GM21390 (cell line): ENCODE data around the gene UGT1A1.

ENCODE experiments used
- ATAC-seq: cut with Tn5 transposase; IDR thresholded peaks from one replicate; pipeline ENCODE4 v1.9.1; 2021; ENCODE audit not compliant: unreplicated experiment

Gene UGT1A1

DNA sequence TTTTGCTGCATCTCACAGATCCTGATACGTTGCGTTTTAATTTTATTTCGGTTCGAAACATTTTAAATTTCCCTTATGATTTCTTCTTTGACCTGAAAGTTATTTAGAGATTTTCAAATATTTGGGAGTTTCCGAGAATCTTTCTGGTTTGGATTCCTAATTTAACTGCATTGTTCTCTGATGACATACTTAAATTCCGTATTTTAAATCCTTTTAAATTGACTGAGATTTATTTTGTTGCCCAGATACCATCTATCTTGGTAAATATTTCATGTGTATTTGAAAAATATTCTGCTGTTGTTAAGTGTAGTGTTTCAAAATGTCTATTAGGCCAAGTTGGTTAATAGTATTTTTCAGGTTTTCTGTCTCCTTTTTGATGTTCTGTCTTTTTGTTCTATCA is 55.8 kb downstream of the UGT1A1 start:
- ATAC-seq = no peak

DNA sequence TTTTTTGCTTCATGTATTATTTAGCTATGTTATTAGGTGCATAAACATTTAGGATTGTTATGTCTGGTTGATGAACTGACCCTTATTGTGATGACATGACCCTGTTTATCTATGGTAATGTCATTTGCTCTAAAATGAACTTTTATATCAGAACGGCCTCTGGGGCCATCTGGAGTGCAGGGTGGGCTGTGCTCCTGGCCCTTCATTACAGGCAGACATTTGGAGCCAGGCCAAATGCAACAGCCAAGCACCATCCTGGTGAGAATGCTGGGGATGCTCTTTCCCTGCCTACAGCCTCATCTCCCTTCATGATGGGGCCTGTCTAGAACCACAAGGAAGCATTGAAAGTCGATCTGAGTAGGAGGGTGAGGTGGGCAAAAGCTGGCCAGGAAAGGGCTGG is 56.3 kb downstream of the UGT1A1 start:
- no peak for ATAC-seq

DNA sequence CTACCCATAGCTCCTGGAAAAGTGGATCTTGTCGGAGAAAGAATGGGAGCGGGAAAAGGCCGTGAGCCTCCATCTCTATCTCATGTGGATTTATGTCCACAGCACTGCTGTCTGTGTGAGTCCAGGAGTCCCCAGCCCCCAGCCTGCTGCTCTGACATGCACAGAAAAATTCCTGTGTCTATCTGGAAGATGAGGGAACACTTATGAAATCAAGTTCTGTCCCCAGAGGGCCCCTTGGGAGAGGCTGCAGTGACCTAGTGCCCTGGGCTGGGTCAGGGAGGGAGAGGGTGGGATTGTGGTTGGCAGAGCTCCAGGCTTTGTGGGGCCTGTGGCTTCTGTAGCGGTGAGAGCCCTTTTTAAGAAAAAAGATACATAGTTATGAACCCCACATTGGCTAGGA is 56.7 kb downstream of the UGT1A1 start:
- ATAC-seq = no peak

DNA sequence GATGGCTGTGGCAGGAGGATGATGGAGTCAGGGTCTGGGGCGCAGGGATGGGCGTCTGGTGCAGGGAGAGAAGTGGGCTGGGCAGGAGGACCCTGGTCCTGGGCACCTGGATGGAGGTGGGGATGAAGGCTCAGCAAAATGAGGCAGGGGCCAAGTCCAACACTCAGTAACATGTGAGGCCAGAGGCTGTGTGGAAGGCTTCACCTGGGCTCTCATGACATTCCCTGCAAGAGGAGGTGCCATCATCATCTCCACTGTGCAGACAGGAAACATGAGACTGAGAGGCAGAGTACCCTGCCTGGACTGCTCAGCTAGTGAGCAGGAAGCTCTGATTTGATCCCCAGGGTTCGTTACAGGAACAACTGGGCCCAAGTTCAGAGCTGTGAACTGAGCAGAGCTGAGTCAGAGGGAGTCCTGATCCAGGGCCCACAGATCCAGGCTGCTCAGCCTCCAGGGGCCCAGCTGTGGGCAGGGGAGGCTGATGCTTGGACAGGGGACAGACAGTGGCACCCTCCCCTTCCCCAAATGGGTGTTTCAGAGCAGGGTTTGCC is 57.4 kb downstream of the UGT1A1 start:
- ATAC-seq = no peak

DNA sequence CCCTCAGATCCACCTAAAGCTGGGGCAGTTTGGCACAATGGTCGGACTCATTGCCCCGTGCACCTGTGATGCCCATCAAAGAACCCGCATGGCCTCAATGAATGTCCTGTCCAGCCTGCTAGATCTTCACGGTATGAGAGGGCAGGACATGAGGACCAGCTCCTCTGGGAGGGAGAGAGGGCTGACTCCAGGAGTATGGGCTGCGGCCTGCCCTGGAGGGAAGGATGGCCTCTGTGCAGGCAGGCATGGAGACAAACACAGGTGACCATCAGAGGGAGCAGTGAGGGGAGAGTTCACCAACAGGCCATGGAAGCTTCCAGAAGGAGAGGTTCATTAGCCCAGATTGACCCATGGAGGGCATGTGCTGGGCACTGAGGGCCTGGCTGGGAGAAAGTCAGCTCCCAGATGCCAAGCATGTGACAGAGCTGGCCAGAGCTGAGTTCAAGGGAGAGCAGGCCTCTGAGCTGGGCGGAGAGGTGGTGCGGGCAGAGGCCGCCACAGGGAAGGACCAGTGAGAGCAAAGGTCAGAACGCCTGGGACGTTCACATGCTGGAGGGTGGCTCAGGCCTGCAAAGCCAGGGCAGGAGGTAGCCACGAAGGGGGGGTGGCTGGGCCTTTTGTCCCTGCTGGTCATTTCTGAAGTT is 58.0 kb downstream of the UGT1A1 start:
- ATAC-seq = no peak

DNA sequence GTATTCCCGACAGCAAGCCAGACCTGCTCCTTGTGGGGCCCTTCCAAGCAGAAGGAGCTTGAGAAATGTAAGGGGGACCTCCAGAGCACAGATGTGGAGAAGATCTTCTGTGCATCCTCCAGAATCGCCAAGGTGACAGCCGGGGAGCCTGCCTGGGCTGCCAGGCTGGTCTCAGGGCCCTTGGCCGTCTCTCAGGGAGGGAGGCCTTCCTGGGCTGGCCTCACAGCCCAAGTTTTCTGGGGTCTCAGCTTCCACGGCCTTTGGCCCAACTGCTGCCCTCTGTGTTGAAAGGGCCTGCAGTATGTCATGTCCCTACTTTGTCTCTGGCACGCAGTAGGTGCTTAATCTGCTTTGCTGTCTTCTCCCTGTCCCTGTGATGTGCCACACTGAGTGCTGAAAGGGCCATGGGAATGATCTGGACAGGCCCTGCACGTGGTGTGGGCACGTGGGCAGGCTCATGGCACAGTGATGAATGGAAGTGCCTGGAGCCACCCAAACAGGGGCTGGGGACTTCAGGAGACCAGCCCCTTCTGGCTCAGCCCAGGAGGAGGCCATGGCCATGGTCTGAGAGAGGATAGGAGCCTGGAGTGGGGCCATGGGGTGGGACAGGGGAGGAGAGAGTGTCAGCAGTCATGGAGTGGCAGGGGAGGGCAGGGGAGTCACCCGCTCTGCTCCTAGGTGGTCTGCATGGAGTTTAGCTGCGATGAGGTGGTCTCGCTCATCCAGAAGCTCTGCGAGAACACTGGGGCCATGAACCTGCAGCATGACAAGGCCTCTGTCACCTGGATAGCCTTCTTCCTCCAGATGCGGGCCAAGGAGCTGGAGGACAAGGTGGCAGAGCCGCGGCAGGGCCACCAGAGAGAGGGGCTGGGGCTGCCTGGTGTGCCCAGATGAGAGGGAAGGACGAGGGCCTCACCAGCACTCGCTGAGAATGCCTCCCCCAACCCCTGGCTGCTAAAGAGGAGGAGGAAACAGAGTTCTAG is 58.9 kb downstream of the UGT1A1 start:
- ATAC-seq = no peak

DNA sequence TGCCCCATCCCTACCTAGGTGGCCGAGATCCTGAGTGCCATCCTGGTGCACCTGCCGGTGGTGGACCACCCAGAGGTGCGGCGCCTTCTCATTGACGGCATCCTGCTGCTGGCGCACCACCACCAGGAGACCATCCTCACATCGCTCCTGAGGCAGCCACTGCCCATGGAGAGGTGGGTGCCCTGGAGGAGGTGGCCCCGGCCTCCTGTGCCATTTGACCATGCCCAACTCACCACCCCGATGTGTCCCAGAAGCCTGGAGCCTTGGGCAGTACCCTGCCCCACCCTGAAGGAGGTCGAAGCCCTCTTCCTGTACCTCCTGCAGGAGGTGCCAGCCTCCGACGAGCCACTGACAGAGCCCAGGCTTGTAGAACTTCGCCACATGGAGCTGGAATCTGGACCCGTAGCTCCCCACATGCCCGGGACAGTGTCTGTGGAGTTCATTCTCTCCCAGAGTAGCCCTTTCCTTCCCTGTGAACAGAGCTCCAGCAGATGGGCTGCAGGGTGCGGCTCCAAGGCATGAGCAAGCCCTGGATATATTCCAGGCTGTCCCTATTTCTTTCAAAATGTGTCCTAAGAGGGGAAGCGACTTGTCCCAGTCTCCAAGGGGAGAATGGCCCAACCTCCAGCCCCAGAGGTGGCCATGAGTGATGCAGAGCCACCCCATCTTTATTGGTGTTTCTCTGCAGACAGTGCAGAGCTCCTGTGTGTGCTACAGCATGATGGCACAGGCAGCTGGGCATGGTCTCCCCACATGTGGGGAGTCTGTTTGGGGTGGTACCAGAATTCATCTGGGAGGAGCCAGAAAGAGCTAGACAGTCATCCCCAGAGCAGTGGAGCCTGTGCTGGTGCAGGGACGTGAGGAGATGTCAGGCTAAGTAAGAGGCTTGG is 60.1 kb downstream of the UGT1A1 start:
- ATAC-seq = no peak

DNA sequence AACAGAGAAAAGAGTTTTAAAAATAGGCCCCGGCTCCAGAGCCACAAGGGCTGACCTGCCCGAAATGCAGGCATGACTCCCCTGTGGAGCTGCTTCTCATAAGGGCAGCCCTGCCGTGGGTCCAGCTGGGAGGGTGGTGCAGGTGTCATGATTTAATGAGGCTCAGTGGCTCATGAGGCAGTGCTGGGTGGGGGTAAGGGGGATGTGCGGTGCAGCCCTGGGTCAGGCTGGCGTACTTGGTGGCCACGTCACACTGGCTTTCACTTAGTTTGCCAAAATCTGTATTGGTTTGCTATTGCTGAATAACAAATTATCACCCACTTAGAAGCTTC is 60.7 kb downstream of the UGT1A1 start:
- ATAC-seq = no peak

DNA sequence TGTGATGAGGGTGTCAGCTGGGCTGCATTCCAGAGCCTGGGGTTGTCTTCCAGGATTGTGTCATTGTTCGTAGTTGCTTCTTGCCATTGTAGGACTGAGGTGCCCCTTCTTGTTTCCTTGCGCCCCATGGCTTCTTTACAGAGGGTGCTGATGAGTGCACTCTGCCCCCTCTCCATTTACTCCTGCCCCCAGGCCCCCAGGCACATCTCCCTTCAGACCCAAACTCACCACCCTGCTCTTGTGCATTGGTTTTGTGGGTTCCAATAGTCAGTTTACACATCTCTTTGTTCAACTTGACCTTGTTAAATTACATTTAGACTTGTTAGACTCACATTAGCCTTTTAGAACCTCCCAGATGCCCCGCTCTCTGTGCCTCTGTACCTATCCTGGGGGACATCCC is 61.1 kb downstream of the UGT1A1 start:
- ATAC-seq = no peak

DNA sequence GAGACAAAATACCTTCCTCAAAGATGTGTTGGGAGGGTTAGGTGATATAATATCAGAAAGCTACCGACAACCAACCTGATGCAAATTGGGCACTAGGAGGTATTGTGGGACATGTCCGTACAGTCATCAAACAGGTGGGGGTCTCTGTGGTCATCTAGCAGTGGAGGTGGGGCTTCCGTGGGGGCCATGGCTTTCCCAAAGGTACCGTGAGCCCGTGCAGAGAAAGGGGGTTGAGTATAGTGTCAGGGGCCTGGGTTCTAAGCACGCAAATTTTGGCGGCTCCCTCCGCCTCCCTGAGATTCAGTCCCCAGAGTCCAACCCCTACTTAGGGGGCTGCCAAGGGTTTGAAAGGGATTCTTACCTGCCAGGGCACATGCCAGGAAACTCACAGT is 61.6 kb downstream of the UGT1A1 start:
- no peak for ATAC-seq

DNA sequence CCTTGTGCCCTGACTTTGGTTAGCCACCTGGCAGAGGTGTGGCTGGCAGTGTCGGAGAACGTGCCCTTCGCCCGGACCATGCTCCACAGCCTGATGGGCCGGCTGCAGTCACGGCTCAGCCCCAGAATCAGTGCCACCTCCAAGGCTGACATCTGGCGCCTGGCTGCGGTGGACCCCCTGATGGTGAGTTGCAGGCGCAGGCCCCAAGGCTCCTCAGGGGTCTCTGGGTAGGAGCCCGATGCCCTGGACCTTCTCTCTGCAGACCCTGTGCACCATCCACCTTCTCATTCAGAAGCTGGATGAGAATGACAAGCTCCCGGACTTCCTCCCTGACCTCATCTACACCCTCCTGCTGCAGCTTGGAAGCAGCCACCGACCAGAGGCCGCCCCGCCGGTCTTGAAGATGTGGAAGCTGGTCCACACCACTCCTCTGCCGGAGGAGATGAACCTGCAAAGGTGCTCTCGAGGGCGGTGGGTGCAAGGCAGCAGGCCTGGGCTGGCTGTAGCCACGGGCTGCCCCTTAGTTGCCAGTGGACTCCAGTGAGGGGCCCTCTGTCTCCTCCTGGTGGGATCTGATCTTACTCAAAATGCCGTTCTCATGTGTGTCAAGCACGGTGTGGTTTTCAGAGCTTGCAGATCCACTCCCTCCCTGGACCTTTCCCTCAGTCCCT is 62.2 kb downstream of the UGT1A1 start:
- no peak for ATAC-seq
